Stimulated activated CD8-positive, alpha-beta memory T cell treated with anti-CD3 and anti-CD28 coated beads, Interleukin-12 subunit alpha, Interleukin-12 subunit beta, amount 100 ng/mL, for 24 hours (primary cell): Measurements from ENCODE around the gene TMEM131.

Experiments
- DNase-seq: peaks from one replicate; pipeline ENCODE4 v3.0.0-alpha.2; 2020; ENCODE audit errors: extremely low read depth

TMEM131 gene

GRCh38 chr2:97812931-97813330 lies 182.8 kb downstream of the TMEM131 start:
- no peak for DNase-seq

GRCh38 chr2:97808816-97809215 lies 186.9 kb downstream of the TMEM131 start:
- DNase-seq, result no peak

GRCh38 chr2:97806738-97807618 lies 188.8 kb downstream of the TMEM131 start:
- DNase-seq, result peak; percentile 49

GRCh38 chr2:97805776-97806175 lies 190.0 kb downstream of the TMEM131 start:
- no peak for DNase-seq

GRCh38 chr2:97801028-97801427 lies 194.7 kb downstream of the TMEM131 start:
- no peak for DNase-seq

GRCh38 chr2:97798416-97798815 lies 197.3 kb downstream of the TMEM131 start:
- no peak for DNase-seq

- no peak for DNase-seq
Measured at GRCh38 chr2:97797355-97797754, 198.4 kb downstream of the TMEM131 start.

- no peak for DNase-seq
Measured at GRCh38 chr2:97796465-97797126, 199.2 kb downstream of the TMEM131 start.

- no peak for DNase-seq
Measured at GRCh38 chr2:97792416-97792815, 203.3 kb downstream of the TMEM131 start.

GRCh38 chr2:97788986-97789644 lies 206.6 kb downstream of the TMEM131 start:
- no peak for DNase-seq

GRCh38 chr2:97785818-97786217 lies 209.9 kb downstream of the TMEM131 start:
- no peak for DNase-seq

- no peak for DNase-seq
Measured at GRCh38 chr2:97784953-97785352, 210.8 kb downstream of the TMEM131 start.

- no peak for DNase-seq
Measured at GRCh38 chr2:97781981-97782380, 213.8 kb downstream of the TMEM131 start.

GRCh38 chr2:97779141-97779540 lies 216.6 kb downstream of the TMEM131 start:
- no peak for DNase-seq

- DNase-seq, result no peak
Measured at GRCh38 chr2:97775074-97775473, 220.7 kb downstream of the TMEM131 start.

- no peak for DNase-seq
Measured at GRCh38 chr2:97774425-97774824, 221.3 kb downstream of the TMEM131 start.

- no peak for DNase-seq
Measured at GRCh38 chr2:97770445-97770844, 225.3 kb downstream of the TMEM131 start.

- DNase-seq, result no peak
Measured at GRCh38 chr2:97769711-97770110, 226.0 kb downstream of the TMEM131 start.

- DNase-seq, result no peak
Measured at GRCh38 chr2:97769308-97769707, 226.4 kb downstream of the TMEM131 start.

- no peak for DNase-seq
Measured at GRCh38 chr2:97766567-97766966, 229.2 kb downstream of the TMEM131 start.

- no peak for DNase-seq
Measured at GRCh38 chr2:97765933-97766332, 229.8 kb downstream of the TMEM131 start.

GRCh38 chr2:97764559-97765263 lies 231.0 kb downstream of the TMEM131 start:
- DNase-seq, result no peak
